Left ventricle myocardium inferior (tissue), 1 donor: ENCODE results near the gene GMEB1. TPM values are rescaled to one million over a fixed set of nuclear protein-coding genes. Genes with fewer than 3 reads are reported as not detected.
"Not testable (repeated sequence)": the region's sequence is repeated elsewhere in the genome, so short reads cannot be mapped to it uniquely, and the experiment has no call there.

ENCODE experiments used
- DNase-seq: peaks from one replicate; pipeline ENCODE4 v3.0.0-alpha.2; 2020
- H3K27ac ChIP-seq: fragments of 200-600 bp; replicated peaks from 2 replicates; pipeline ENCODE4 v1.8.0; 2021
- H3K27me3 ChIP-seq: fragments of 200-600 bp; 2 replicates; pipeline ENCODE4 v1.8.0; 2021; ENCODE audit warnings: low read depth
- H3K36me3 ChIP-seq: fragments of 200-600 bp; 2 replicates; pipeline ENCODE4 v1.8.0; 2021
- H3K4me1 ChIP-seq: fragments of 200-600 bp; 2 replicates; pipeline ENCODE4 v1.8.0; 2021
- H3K4me3 ChIP-seq: fragments of 200-600 bp; 2 replicates; pipeline ENCODE4 v1.8.0; 2021; ENCODE audit warnings: mild to moderate bottlenecking, moderate library complexity
- H3K9me3 ChIP-seq: fragments of 200-600 bp; replicated peaks from 2 replicates; pipeline ENCODE4 v1.8.0; 2021
- CTCF ChIP-seq: fragments of 200-600 bp; IDR thresholded peaks from 2 replicates; pipeline ENCODE4 v1.8.0; 2021; ENCODE audit warnings: antibody characterized with exemption, mild to moderate bottlenecking, borderline replicate concordance
- intact Hi-C: fragments of 100-400 bp; cut with micrococcal nuclease; formaldehyde crosslinking; loops from one replicate; pipeline ENCODE4 v1.11.0; 2022
- total RNA-seq: library from RNA; stranded (reverse); fragmentation: NEBNext Ultra II Directional; extraction: Animal tissue kit (Norgen Biotek cat#: 25700); gene quantifications from one replicate; pipeline ENCODE4 v1.2.1, GENCODE V29; 2021
- donor health status: DM: no; HTN: yes; CAD: no; lungs with severe emphysema.

The GMEB1 gene
- total RNA-seq, 1 donor from 2014 or later = 6.2 TPM

DNA sequence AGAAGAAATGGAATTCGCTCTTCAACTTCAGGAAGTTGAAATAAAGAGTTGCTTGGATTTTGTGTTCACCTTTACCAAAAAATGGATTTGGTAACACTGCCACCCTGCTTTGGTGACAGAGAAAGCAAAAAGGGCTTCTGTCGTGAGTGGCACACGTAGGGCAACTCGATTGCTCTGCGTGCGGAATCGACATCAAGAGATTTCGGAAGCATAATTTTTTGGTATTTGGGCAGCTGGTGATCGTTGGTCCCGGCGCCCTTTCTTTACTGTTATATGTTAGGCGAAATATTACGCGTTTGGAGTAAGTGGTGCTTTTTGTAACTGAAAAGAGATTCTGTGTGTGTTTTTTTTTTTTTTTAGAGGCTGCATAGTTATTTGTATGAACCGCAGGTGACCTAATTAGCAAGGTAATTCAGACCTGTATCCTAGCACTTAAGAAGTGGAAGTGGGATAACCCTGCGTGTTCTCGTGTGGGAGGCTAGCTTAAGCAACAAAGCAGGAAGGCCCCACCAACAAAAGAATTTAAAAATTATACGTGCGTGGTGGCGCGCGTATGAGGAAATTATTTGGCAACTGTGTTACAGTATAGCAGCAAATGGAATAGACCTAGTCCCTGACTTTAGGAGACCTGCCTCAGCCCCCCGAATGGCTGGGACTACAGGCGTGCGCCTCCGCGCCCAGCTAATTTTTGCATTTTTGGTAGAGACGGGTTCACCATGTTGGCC, 19.9 kb upstream of the GMEB1 start, which contains the start of gene RNU11:
Gene RNU11 (plus strand): TSS at position 127 of the 725 bp plus-strand sequence.
- Histone ChIP-seq H3K36me3 (no peaks in the 10 kb centered on the region), H3K4me1 (peaks cover 42% of the 10 kb centered on the region), H3K27ac (peak within 1 kb of the TSS; percentile 95), H3K4me3 (peak within 1 kb of the TSS; percentile 63), H3K9me3 (no peaks in the 10 kb centered on the region), H3K27me3 (no peaks in the 10 kb centered on the region)
- intact Hi-C loops = no loop called here
- DNase-seq = peak; percentile 84
- no peak for TF ChIP-seq CTCF

DNA sequence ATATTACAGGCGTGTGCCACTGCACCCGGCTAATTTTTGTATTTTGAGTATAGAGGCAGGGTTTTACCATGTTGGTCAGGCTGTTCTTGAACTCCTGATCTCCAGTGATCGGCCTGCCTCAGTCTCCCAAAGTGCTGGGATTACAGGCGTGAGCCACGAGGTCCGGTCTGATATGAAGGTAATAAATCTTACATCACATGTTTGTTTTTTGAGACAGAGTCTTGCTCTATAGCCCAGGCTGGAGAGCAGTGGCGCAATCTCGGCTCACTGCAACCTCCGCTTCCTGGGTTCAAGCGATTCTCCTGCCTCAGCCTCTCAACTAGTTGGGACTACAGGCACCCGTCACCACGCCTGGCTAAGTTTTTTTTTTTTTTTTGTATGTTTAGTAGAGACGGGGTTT, 15.5 kb upstream of the GMEB1 start:
- intact Hi-C loops, H3K27ac ChIP-seq, H3K36me3 ChIP-seq, H3K4me3 ChIP-seq, DNase-seq, H3K9me3 ChIP-seq, H3K27me3 ChIP-seq: not testable (repeated sequence)
- H3K4me1 ChIP-seq = peaks cover 16% of the 10 kb centered on the region

DNA sequence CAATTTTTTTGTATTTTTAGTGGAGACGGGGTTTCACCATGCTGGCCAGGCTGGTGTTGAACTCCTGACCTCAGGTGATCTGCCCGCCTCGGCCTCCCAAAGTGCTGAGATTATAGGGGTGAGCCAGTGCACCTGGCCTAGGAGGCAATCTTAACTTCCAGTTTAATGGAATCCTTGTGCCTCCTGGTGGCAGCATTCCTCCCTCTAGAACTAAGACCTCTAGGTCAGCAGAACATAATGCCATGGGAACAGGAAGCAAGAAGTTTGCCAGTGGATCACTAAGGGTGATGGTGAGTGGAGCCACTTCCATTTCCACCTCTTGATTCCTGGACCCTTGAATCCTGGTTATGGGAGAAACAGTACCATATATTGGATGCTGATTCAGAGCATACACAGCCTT, 14.7 kb upstream of the GMEB1 start:
- TF ChIP-seq CTCF = peak; percentile 29
- H3K4me3 ChIP-seq, H3K27ac ChIP-seq, H3K36me3 ChIP-seq, H3K27me3 ChIP-seq, intact Hi-C loops, H3K9me3 ChIP-seq, DNase-seq: not testable (repeated sequence)
- peaks cover 14% of the 10 kb centered on the region for H3K4me1 ChIP-seq

GRCh38 chr1:28655448-28656311, 12.9 kb upstream of the GMEB1 start:
- H3K27ac ChIP-seq, H3K27me3 ChIP-seq, DNase-seq, H3K4me3 ChIP-seq, H3K4me1 ChIP-seq, intact Hi-C loops, H3K9me3 ChIP-seq, H3K36me3 ChIP-seq: not testable (repeated sequence)

- Histone ChIP-seq H3K36me3 (no peaks in the 10 kb centered on the region), H3K4me3 (no peak overlapping the region)
- intact Hi-C loops = no loop called here
Observed at GRCh38 chr1:28656335-28656734, 12.2 kb upstream of the GMEB1 start.

More at GRCh38 chr1:28656335-28656734, 12.2 kb upstream of the GMEB1 start:
- peaks cover 7% of the 10 kb centered on the region for H3K4me1 ChIP-seq
- TF ChIP-seq CTCF = no peak
- no peak overlapping the region for H3K27ac ChIP-seq
- DNase-seq = no peak
- no peaks in the 10 kb centered on the region for H3K9me3 ChIP-seq
- H3K27me3 ChIP-seq = no peaks in the 10 kb centered on the region
